K562 (cell line): ENCODE results near the gene ISG20L2. TPM values are rescaled to one million over a fixed set of nuclear protein-coding genes. Genes with fewer than 3 reads are reported as not detected.

Source experiments
- ASH1L ChIP-seq: fragments of 450-650 bp; IDR thresholded peaks from 2 replicates; pipeline ENCODE4 v1.6.1; 2018; ENCODE audit warnings: borderline replicate concordance, mild to moderate bottlenecking, low read depth; ENCODE audit not compliant: partially characterized antibody
- BMI1 ChIP-seq: fragments of 150-350 bp; IDR thresholded peaks from 2 replicates; pipeline ENCODE4 v1.6.1; 2014; ENCODE audit warnings: low read length
- CBX2 ChIP-seq: fragments of 200-600 bp; sonication (generic); IDR thresholded peaks from one replicate; pipeline ENCODE4 v1.6.1; 2012; ENCODE audit warnings: mild to moderate bottlenecking, low read length, inconsistent platforms; ENCODE audit not compliant: insufficient read depth, poor library complexity, severe bottlenecking
- CREB3L1 ChIP-seq: fragments of 450-650 bp; IDR thresholded peaks from 2 replicates; pipeline ENCODE4 v1.6.1; 2014; ENCODE audit warnings: low read depth, mild to moderate bottlenecking, moderate library complexity, borderline replicate concordance
- CXXC5 ChIP-seq: fragments of 250-450 bp; sonication (Bioruptor Pico); IDR thresholded peaks from 2 replicates; pipeline ENCODE4 v1.8.0; 2022; ENCODE audit warnings: inconsistent platforms, mild to moderate bottlenecking, moderate library complexity
- ESRRA ChIP-seq: fragments of 450-650 bp; IDR thresholded peaks from 2 replicates; pipeline ENCODE4 v1.6.1; 2014; ENCODE audit warnings: low read depth, mild to moderate bottlenecking, moderate library complexity, borderline replicate concordance
- GABPB2 ChIP-seq: fragments of 250-450 bp; sonication (Bioruptor Pico); conservative IDR thresholded peaks from 2 replicates; pipeline ENCODE4 v1.5.1; 2021; ENCODE audit warnings: mild to moderate bottlenecking
- HLTF ChIP-seq: fragments of 450-650 bp; IDR thresholded peaks from 2 replicates; pipeline ENCODE4 v1.6.1; 2016
- IFI16 ChIP-seq: fragments of 250-450 bp; sonication (Bioruptor Pico); IDR thresholded peaks from 2 replicates; pipeline ENCODE4 v2.1.2; 2022; ENCODE audit warnings: mild to moderate bottlenecking, inconsistent platforms
- MAFK ChIP-seq: IDR thresholded peaks from 2 replicates; pipeline ENCODE4 v1.6.1; 2011; ENCODE audit warnings: low read length, improper control_type of control experiment
- MCM5 ChIP-seq: fragments of 450-650 bp; IDR thresholded peaks from 2 replicates; pipeline ENCODE4 v1.6.1; 2016; ENCODE audit warnings: low read depth
- MYNN ChIP-seq, 2 experiments: sonication (generic); formaldehyde crosslinking in 1 of 2; IDR thresholded peaks; 2 replicates each; pipeline versions ENCODE4 v1.5.0 to v1.6.1; 2016 to 2020; ENCODE audit warnings: antibody characterized with exemption in 1 of 2, missing genetic modification reagents in 1 of 2
- NFRKB ChIP-seq: fragments of 450-650 bp; IDR thresholded peaks from 2 replicates; pipeline ENCODE4 v1.6.1; 2016; ENCODE audit warnings: low read depth
- NFXL1 ChIP-seq: fragments of 450-650 bp; formaldehyde crosslinking; IDR thresholded peaks from 2 replicates; pipeline ENCODE4 v1.4.0; 2021; ENCODE audit warnings: mild to moderate bottlenecking
- NKRF ChIP-seq: fragments of 450-650 bp; IDR thresholded peaks from 2 replicates; pipeline ENCODE4 v1.6.1; 2016; ENCODE audit warnings: borderline replicate concordance
- SIRT6 ChIP-seq: IDR thresholded peaks from one replicate; pipeline ENCODE4 v1.6.1; 2012; ENCODE audit warnings: low read depth, mild to moderate bottlenecking, control low read depth, inconsistent platforms, low read length, moderate library complexity
- SNAPC5 ChIP-seq: fragments of 250-450 bp; sonication (Bioruptor Pico); IDR thresholded peaks from 2 replicates; pipeline ENCODE4 v1.8.0; 2021; ENCODE audit warnings: moderate library complexity, mild to moderate bottlenecking, inconsistent platforms
- ZBTB17 ChIP-seq: fragments of 450-650 bp; formaldehyde crosslinking; IDR thresholded peaks from 2 replicates; pipeline ENCODE4 v1.4.0; 2020; ENCODE audit warnings: mild to moderate bottlenecking
- ZBTB9 ChIP-seq: fragments of 450-650 bp; formaldehyde crosslinking; IDR thresholded peaks from 2 replicates; pipeline ENCODE4 v1.4.0; 2020; ENCODE audit warnings: mild to moderate bottlenecking, moderate library complexity
- ZNF512 ChIP-seq: IDR thresholded peaks from 2 replicates; pipeline ENCODE4 v1.6.1; 2016; ENCODE audit warnings: missing genetic modification characterization, missing compliant biosample characterization
- ZNF780A ChIP-seq: fragments of 250-450 bp; sonication (Bioruptor Pico); IDR thresholded peaks from 2 replicates; pipeline ENCODE4 v1.5.0; 2021; ENCODE audit warnings: mild to moderate bottlenecking
- polyA plus RNA-seq, 8 experiments: library from polyadenylated mRNA; depleted of rRNA in 4 of 8; stranded (reverse) in 5 of 8; unstranded in 3 of 8; fragments of >200 nt; fragmentation: Nextera tagmentation in 2 of 8; fragmentation: Illumina TruSeq in 1 of 8; extraction: Ambion mirVana in 2 of 8; extraction: Trizol in 1 of 8; gene quantifications; 2 replicates each; pipeline versions ENCODE4 v1.2.1 to v1.2.3, GENCODE V29; 2011 to 2014; ENCODE audit warnings: inconsistent platforms in 1 of 8, missing spikeins in 1 of 8
- total RNA-seq, 7 experiments: library from RNA; depleted of rRNA in 6 of 7; stranded (reverse); fragments of >200 nt in 6 of 7; fragmentation: Illumina TruSeq in 2 of 7; extraction: Trizol in 2 of 7; gene quantifications; 2 replicates each; pipeline versions ENCODE4 v1.2.1 to v1.2.3, GENCODE V29; 2011 to 2021; ENCODE audit warnings: low replicate concordance in 1 of 7

The ISG20L2 gene
- total and polyA plus RNA-seq, 9 of the 15 experiments (the other 6 are each of a cell fraction or from before 2014, with no cell fraction given) = 21.3 to 130 (median 50.3) TPM

- TF ChIP-seq NKRF (peak; percentile 78; the same call in 1 of the 2 replicates), CBX2 (no peak), ASH1L (no peak), CXXC5 (peak; percentile 90), ZNF512 (tag) (peak; percentile 50; the same call in 1 of the 2 replicates), SIRT6 (no peak), MCM5 (no peak), NFXL1 (CRISPR knock-in tag) (no peak), BMI1 (no peak), ZNF780A (CRISPR knock-in tag) (no peak), MYNN (IDR thresholded peaks at IDR 0.05) (no peak), MYNN (CRISPR knock-in tag; IDR thresholded peaks at IDR 0.05) (no peak), HLTF (no peak), CREB3L1 (peak; percentile 76), SNAPC5 (no peak), MAFK (peak; percentile 44), ZBTB9 (no peak), ZBTB17 (peak; percentile 72; the same call in 1 of the 2 replicates), NFRKB (no peak), GABPB2 (CRISPR knock-in tag) (no peak), ESRRA (peak; percentile 72), IFI16 (CRISPR knock-in tag) (no peak)
Measured at GRCh38 chr1:156728599-156729462, at the start of gene ISG20L2 (continued).
